ENCODE results near the gene GTPBP8.
"Not testable (repeated sequence)": the region's sequence is repeated elsewhere in the genome, so short reads cannot be mapped to it uniquely, and the experiment has no call there.

GTPBP8 gene

GRCh38 chr3:113002037-113002436 is 11.3 kb downstream of the GTPBP8 start:
- no peak for DNase-seq

- no peak for DNase-seq
Measured at GRCh38 chr3:113002679-113003078, 11.9 kb downstream of the GTPBP8 start.

GRCh38 chr3:113005611-113006010 is 14.8 kb downstream of the GTPBP8 start:
- no peak for DNase-seq

GRCh38 chr3:113006359-113007056 is 15.7 kb downstream of the GTPBP8 start:
- no peak for DNase-seq

- no peak for DNase-seq
Measured at GRCh38 chr3:113008117-113008516, 17.3 kb downstream of the GTPBP8 start.

- DNase-seq = no peak
Measured at GRCh38 chr3:113013593-113013992, 22.8 kb downstream of the GTPBP8 start.

GRCh38 chr3:113018536-113019181 is 27.9 kb downstream of the GTPBP8 start:
- DNase-seq = no peak

- DNase-seq = peak; percentile 43
Measured at GRCh38 chr3:113019182-113020137, 28.7 kb downstream of the GTPBP8 start.

GRCh38 chr3:113021471-113021870 is 30.7 kb downstream of the GTPBP8 start:
- no peak for DNase-seq

GRCh38 chr3:113034011-113034410 is 43.2 kb downstream of the GTPBP8 start:
- DNase-seq = no peak

GRCh38 chr3:113035387-113035982 is 44.7 kb downstream of the GTPBP8 start:
- DNase-seq = peak; percentile 4

- no peak for DNase-seq
Measured at GRCh38 chr3:113038328-113038727, 47.5 kb downstream of the GTPBP8 start.

- DNase-seq = no peak
Measured at GRCh38 chr3:113039546-113039945, 48.8 kb downstream of the GTPBP8 start.

- no peak for DNase-seq
Measured at GRCh38 chr3:113040231-113040630, 49.4 kb downstream of the GTPBP8 start.

- no peak for DNase-seq
Measured at GRCh38 chr3:113043686-113044085, 52.9 kb downstream of the GTPBP8 start.

GRCh38 chr3:113046186-113046965 is 55.6 kb downstream of the GTPBP8 start:
- DNase-seq = not testable (repeated sequence)

GRCh38 chr3:113051302-113051711 is 60.5 kb downstream of the GTPBP8 start:
- peak; percentile 38 for DNase-seq
